Right lobe of liver (tissue), 6 donors: ENCODE measurements around the gene GIGYF2. TPM values are rescaled to one million over a fixed set of nuclear protein-coding genes. Genes with fewer than 3 reads are reported as not detected.

Source experiments
- ATAC-seq, 4 donors: fragments of 200-7000 bp; cut with Tn5 transposase; one replicate each; pipeline ENCODE4 v1.9.1; 2020; ENCODE audit warnings: mild to moderate bottlenecking in 4 of 4, moderate library complexity in 4 of 4
- DNase-seq, 3 donors: peaks; one replicate each; pipeline ENCODE4 v3.0.0-alpha.2; 2020
- H3K27ac ChIP-seq, 3 donors: fragments of 200-600 bp; one replicate each; pipeline ENCODE4 v1.8.0; 2022
- H3K27me3 ChIP-seq, 2 donors: fragments of 200-600 bp; one replicate each; pipeline ENCODE4 v1.8.0; 2022
- H3K36me3 ChIP-seq, 4 donors: fragments of 200-600 bp; sonication (generic) in 1 of 4; one replicate each; pipeline versions ENCODE4 v1.5.1 to v1.8.0; 2017 to 2022; ENCODE audit warnings: control low read depth in 1 of 4
- H3K4me1 ChIP-seq, 4 donors: fragments of 200-600 bp; sonication (generic) in 1 of 4; one replicate each; pipeline versions ENCODE4 v1.5.1 to v1.8.0; 2017 to 2022; ENCODE audit warnings: control low read depth in 1 of 4
- H3K4me3 ChIP-seq, 3 donors: fragments of 200-600 bp; one replicate each; pipeline ENCODE4 v1.8.0; 2022
- H3K9me3 ChIP-seq, 4 donors: fragments of 200-600 bp; sonication (generic) in 1 of 4; one replicate each; pipeline versions ENCODE4 v1.5.1 to v1.8.0; 2017 to 2022; ENCODE audit warnings: control low read depth in 1 of 4
- CTCF ChIP-seq, 4 donors: fragments of 200-600 bp in 3 of 4; fragments of 450-650 bp in 1 of 4; IDR thresholded peaks; one replicate each; pipeline versions ENCODE4 v1.5.1 to v1.8.0; 2016 to 2022; ENCODE audit warnings: antibody characterized with exemption in 4 of 4, mild to moderate bottlenecking in 2 of 4
- POLR2A ChIP-seq: fragments of 450-650 bp; IDR thresholded peaks from one replicate; pipeline ENCODE4 v1.6.1; 2017; ENCODE audit warnings: antibody characterized with exemption, mild to moderate bottlenecking
- WGBS: methylation state at CpG from one replicate; pipeline ENCODE4 v1.1.6; 2018; ENCODE audit warnings: low coverage, low lambda C conversion rate; ENCODE audit not compliant: insufficient coverage; ENCODE audit errors: missing lambda C conversion rate; 5-methylcytosine and 5-hydroxymethylcytosine counted together
- intact Hi-C, 2 donors: fragments of 100-400 bp; cut with DNase I; formaldehyde crosslinking; loops; one replicate each; pipeline versions ENCODE4 v1.11.2 to v1.14.1; 2022
- total RNA-seq, 6 experiments: library from RNA; depleted of rRNA in 2 of 6; stranded (reverse); fragments of >200 nt in 2 of 6; fragmentation: NEBNext Ultra II Directional in 3 of 6; extraction: Animal tissue kit (Norgen Biotek cat#: 25700) in 3 of 6; gene quantifications; one replicate each; pipeline versions ENCODE4 v1.1.0 to v1.2.4, GENCODE V29; 2016 to 2023
- donor health status: DM: no; HTN: yes; CAD: no.
- donor health status: DM: no; HTN: no; CAD: no.
- donor health status: DM: no; HTN: no; CAD: no.
- donor health status: DM: no; HTN: yes; CAD: no.
- donor health status: DM: no; HTN: yes; CAD: no.

GIGYF2 gene
- total RNA-seq, 6 experiments from 2014 or later = 25.7 to 35.0 (median 32.6) TPM

GRCh38 chr2:232886632-232887031 is 189.5 kb downstream of the GIGYF2 start:
- no peak for DNase-seq

GRCh38 chr2:232887171-232887850 is 190.2 kb downstream of the GIGYF2 start:
- H3K4me3 ChIP-seq = no peak overlapping the region
- 68% methylated on average over 5 of the region's 15 CpGs for WGBS
- TF ChIP-seq CTCF (IDR thresholded peaks at IDR 0.05) = no peak
- no peak overlapping the region for H3K27ac ChIP-seq
- DNase-seq = no peak
- H3K36me3 ChIP-seq = peaks cover 0 to 8% (median 1%) of the 10 kb centered on the region in 4 donors
- no peaks in the 10 kb centered on the region for H3K9me3 ChIP-seq
- H3K27me3 ChIP-seq = no peaks in the 10 kb centered on the region
- H3K4me1 ChIP-seq = no peaks in the 10 kb centered on the region
- intact Hi-C loops = no loop called here
- no peak for ATAC-seq

More at GRCh38 chr2:232886632-232887031, 189.5 kb downstream of the GIGYF2 start:
- Histone ChIP-seq H3K9me3 (no peaks in the 10 kb centered on the region), H3K4me3 (no peak overlapping the region), H3K4me1 (no peaks in the 10 kb centered on the region), H3K27ac (no peak overlapping the region), H3K36me3 (peaks cover 0 to 8% (median 1%) of the 10 kb centered on the region in 4 donors), H3K27me3 (no peaks in the 10 kb centered on the region)
- WGBS = 100% methylated on average over 1 of the region's 7 CpGs
- intact Hi-C loops = no loop called here
- no peak for ATAC-seq
- TF ChIP-seq CTCF (IDR thresholded peaks at IDR 0.05) = no peak
- no peak for TF ChIP-seq POLR2A

GRCh38 chr2:232888099-232888836 is 191.1 kb downstream of the GIGYF2 start:
- TF ChIP-seq CTCF (IDR thresholded peaks at IDR 0.05) (no peak), POLR2A (no peak)
- no peaks in the 10 kb centered on the region for H3K9me3 ChIP-seq
- H3K27ac ChIP-seq = no peak overlapping the region
- ATAC-seq (no peak), DNase-seq (peak in 1 of 3 donors; percentile 32)
- WGBS = 90% methylated on average over 11 of the region's 21 CpGs
- H3K4me3 ChIP-seq = no peak overlapping the region
- H3K27me3 ChIP-seq = no peaks in the 10 kb centered on the region
- H3K4me1 ChIP-seq = no peaks in the 10 kb centered on the region
- intact Hi-C loops = no loop called here
- peaks cover 0 to 8% (median 1%) of the 10 kb centered on the region in 4 donors for H3K36me3 ChIP-seq

GRCh38 chr2:232888839-232889529 is 191.9 kb downstream of the GIGYF2 start:
- Histone ChIP-seq H3K27me3 (no peaks in the 10 kb centered on the region), H3K4me1 (no peaks in the 10 kb centered on the region), H3K4me3 (no peak overlapping the region), H3K9me3 (no peaks in the 10 kb centered on the region), H3K36me3 (peaks cover 0 to 8% (median 1%) of the 10 kb centered on the region in 4 donors), H3K27ac (no peak overlapping the region)
- DNase-seq (peak in 1 of 3 donors; percentile 51), ATAC-seq (no peak)
- TF ChIP-seq POLR2A = no peak
- no peak for TF ChIP-seq CTCF (IDR thresholded peaks at IDR 0.05)
- intact Hi-C loops = no loop called here
- 66% methylated on average over 8 of the region's 14 CpGs for WGBS
